NCI-H446 treated with DMSO at 0.1 percent for 48 hours (cell line): ENCODE measurements around the gene SIVA1.

Source experiments
- DNase-seq: peaks from one replicate; lab custom pipeline; 2025; lab: John Stamatoyannopoulos, UW

The SIVA1 gene

GRCh38 chr14:104797115-104798044 is 44.4 kb downstream of the SIVA1 start:
- DNase-seq, result no peak

- no peak for DNase-seq
These were observed 45.6 kb downstream of the SIVA1 start for GRCh38 chr14:104798300-104799243.

- DNase-seq, result no peak
These were observed 46.5 kb downstream of the SIVA1 start for GRCh38 chr14:104799244-104800014.

- DNase-seq, result peak; percentile 31
These were observed 47.2 kb downstream of the SIVA1 start for GRCh38 chr14:104800015-104800770.

- DNase-seq, result no peak
These were observed 48.0 kb downstream of the SIVA1 start, which contains the start of gene ZBTB42 for GRCh38 chr14:104800771-104801519. ZBTB42 (plus strand) TSS chr14:104801101; CDS start chr14:104801198, 97 bp downstream.

GRCh38 chr14:104801520-104802393 is 48.8 kb downstream of the SIVA1 start:
- DNase-seq, result no peak

- DNase-seq, result no peak
These were observed 49.6 kb downstream of the SIVA1 start for GRCh38 chr14:104802394-104803184.

GRCh38 chr14:104803280-104803911 is 50.4 kb downstream of the SIVA1 start:
- no peak for DNase-seq

- no peak for DNase-seq
These were observed 51.0 kb downstream of the SIVA1 start for GRCh38 chr14:104803912-104804410.

- no peak for DNase-seq
These were observed 51.8 kb downstream of the SIVA1 start for GRCh38 chr14:104804481-104805325.

- DNase-seq, result peak; percentile 65
These were observed 52.4 kb downstream of the SIVA1 start for GRCh38 chr14:104805326-104805678.

- no peak for DNase-seq
These were observed 53.1 kb downstream of the SIVA1 start for GRCh38 chr14:104805941-104806624.

- DNase-seq, result no peak
These were observed 53.9 kb downstream of the SIVA1 start for GRCh38 chr14:104806625-104807465.

GRCh38 chr14:104808456-104808855 is 55.5 kb downstream of the SIVA1 start:
- no peak for DNase-seq
